Measurements from ENCODE around the gene LYPD6. TPM values are rescaled to one million over a fixed set of nuclear protein-coding genes. Genes with fewer than 3 reads are reported as not detected.

LYPD6 gene
- total and polyA plus RNA-seq, 10 donors, result 0.05 to 2.3 (median 0.41) TPM

- TF ChIP-seq POLR2A (IDR thresholded peaks at IDR 0.05), result no peak
- TF ChIP-seq POLR2AphosphoS5 (IDR thresholded peaks at IDR 0.05), result no peak
- TF ChIP-seq CTCF (IDR thresholded peaks at IDR 0.05 in 8 of 11, conservative IDR thresholded peaks at IDR 0.05 in 3 of 11), result no peak
- Histone ChIP-seq H3K27ac (no peak overlapping the region), H3K36me3 (no peaks in the 10 kb centered on the region), H3K27me3 (replicated peaks in 1 of 7) (no peaks in the 10 kb centered on the region), H3K9me3 (no peaks in the 10 kb centered on the region), H3K4me1 (no peaks in the 10 kb centered on the region), H3K4me3 (no peak overlapping the region)
- WGBS, 5 donors, result 84 to 89% (median 87%) methylated on average over 4 of the region's 4 CpGs
- intact Hi-C loops (cut with DNase I; ENCODE audit: low total_unique reads), result no loop called here
- no peak for DNase-seq
These were observed 112.0 kb downstream of the LYPD6 start for GRCh38 chr2:149442346-149442745.

GRCh38 chr2:149443150-149443549, 112.8 kb downstream of the LYPD6 start:
- DNase-seq, result no peak
- H3K27me3 ChIP-seq (replicated peaks in 1 of 7), result no peaks in the 10 kb centered on the region
- 71 to 81% (median 75%) methylated on average over 2 of the region's 2 CpGs for WGBS, 5 donors
- no peak overlapping the region for H3K4me3 ChIP-seq
- intact Hi-C loops (cut with DNase I; ENCODE audit: low total_unique reads), result no loop called here
- H3K36me3 ChIP-seq, result no peaks in the 10 kb centered on the region
- H3K4me1 ChIP-seq, result no peaks in the 10 kb centered on the region
- H3K27ac ChIP-seq, result no peak overlapping the region
- TF ChIP-seq POLR2A (IDR thresholded peaks at IDR 0.05) (no peak), CTCF (IDR thresholded peaks at IDR 0.05 in 8 of 11, conservative IDR thresholded peaks at IDR 0.05 in 3 of 11) (no peak), POLR2AphosphoS5 (IDR thresholded peaks at IDR 0.05) (no peak)
- no peaks in the 10 kb centered on the region for H3K9me3 ChIP-seq

- Histone ChIP-seq H3K4me3 (no peak overlapping the region), H3K9me3 (no peaks in the 10 kb centered on the region), H3K27me3 (replicated peaks in 1 of 7) (no peaks in the 10 kb centered on the region), H3K36me3 (no peaks in the 10 kb centered on the region), H3K27ac (no peak overlapping the region), H3K4me1 (no peaks in the 10 kb centered on the region)
- DNase-seq, result no peak
- intact Hi-C loops (cut with DNase I; ENCODE audit: low total_unique reads), result no loop called here
- TF ChIP-seq POLR2A (IDR thresholded peaks at IDR 0.05), result no peak
- no peak for TF ChIP-seq POLR2AphosphoS5 (IDR thresholded peaks at IDR 0.05)
- no peak for TF ChIP-seq CTCF (IDR thresholded peaks at IDR 0.05 in 8 of 11, conservative IDR thresholded peaks at IDR 0.05 in 3 of 11)
- whole genome bisulfite sequencing, 5 donors, result 89 to 96% (median 92%) methylated on average over 3 of the region's 3 CpGs
These were observed 116.4 kb downstream of the LYPD6 start for GRCh38 chr2:149446748-149447147.

- intact Hi-C loops (cut with DNase I; ENCODE audit: low total_unique reads), result no loop called here
- Histone ChIP-seq H3K4me3 (no peak overlapping the region), H3K27me3 (replicated peaks in 1 of 7) (no peaks in the 10 kb centered on the region), H3K4me1 (no peaks in the 10 kb centered on the region), H3K27ac (no peak overlapping the region), H3K36me3 (no peaks in the 10 kb centered on the region), H3K9me3 (no peaks in the 10 kb centered on the region)
- 73 to 78% (median 76%) methylated on average over 2 of the region's 2 CpGs for WGBS, 5 donors
- DNase-seq, result no peak
- TF ChIP-seq POLR2AphosphoS5 (IDR thresholded peaks at IDR 0.05) (no peak), CTCF (IDR thresholded peaks at IDR 0.05 in 8 of 11, conservative IDR thresholded peaks at IDR 0.05 in 3 of 11) (no peak), POLR2A (IDR thresholded peaks at IDR 0.05) (no peak)
These were observed 117.9 kb downstream of the LYPD6 start for GRCh38 chr2:149448315-149448714.

Measured in spleen (tissue), 11 donors.